DOHH2 (cell line): ENCODE results near the gene NIPAL3.

ENCODE experiments used
- EZH2phosphoT487 ChIP-seq: fragments of 200-600 bp; sonication (generic); IDR thresholded peaks from 2 replicates; pipeline ENCODE4 v1.6.1; 2017; ENCODE audit warnings: borderline replicate concordance, mild to moderate bottlenecking, antibody characterized with exemption, low read length, moderate library complexity, mixed read lengths
- TF ChIP-seq, protein P1 (sequence below): fragments of 200-600 bp; sonication (generic); IDR thresholded peaks from one replicate; pipeline ENCODE4 v1.5.1; 2014; ENCODE audit warnings: antibody characterized with exemption, mild to moderate bottlenecking, low read depth, low read length; ENCODE audit not compliant: poor library complexity, severe bottlenecking

DNA sequence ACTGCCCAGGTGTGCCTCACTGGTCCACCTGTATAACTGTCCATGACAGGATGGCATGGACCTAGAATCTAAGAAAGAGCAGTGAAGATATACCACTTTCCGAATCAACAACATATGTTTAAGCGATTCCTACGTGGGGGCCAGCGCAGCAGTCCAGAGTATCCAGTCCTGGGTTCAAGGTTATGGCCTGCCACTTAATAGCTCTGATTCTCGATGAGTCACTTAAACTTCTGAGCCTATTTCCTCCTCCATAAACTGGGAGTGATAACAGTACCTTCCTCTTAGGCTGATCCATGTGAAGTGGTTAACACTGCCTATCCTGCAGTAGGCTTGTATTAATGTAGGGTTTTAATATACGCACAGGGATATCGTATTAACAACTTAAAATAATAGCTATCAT, 4.9 kb upstream of the NIPAL3 start:
- TF ChIP-seq, protein P1, sequence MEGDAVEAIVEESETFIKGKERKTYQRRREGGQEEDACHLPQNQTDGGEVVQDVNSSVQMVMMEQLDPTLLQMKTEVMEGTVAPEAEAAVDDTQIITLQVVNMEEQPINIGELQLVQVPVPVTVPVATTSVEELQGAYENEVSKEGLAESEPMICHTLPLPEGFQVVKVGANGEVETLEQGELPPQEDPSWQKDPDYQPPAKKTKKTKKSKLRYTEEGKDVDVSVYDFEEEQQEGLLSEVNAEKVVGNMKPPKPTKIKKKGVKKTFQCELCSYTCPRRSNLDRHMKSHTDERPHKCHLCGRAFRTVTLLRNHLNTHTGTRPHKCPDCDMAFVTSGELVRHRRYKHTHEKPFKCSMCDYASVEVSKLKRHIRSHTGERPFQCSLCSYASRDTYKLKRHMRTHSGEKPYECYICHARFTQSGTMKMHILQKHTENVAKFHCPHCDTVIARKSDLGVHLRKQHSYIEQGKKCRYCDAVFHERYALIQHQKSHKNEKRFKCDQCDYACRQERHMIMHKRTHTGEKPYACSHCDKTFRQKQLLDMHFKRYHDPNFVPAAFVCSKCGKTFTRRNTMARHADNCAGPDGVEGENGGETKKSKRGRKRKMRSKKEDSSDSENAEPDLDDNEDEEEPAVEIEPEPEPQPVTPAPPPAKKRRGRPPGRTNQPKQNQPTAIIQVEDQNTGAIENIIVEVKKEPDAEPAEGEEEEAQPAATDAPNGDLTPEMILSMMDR, result no peak
- no peak for TF ChIP-seq EZH2phosphoT487
